NCI-H2171 (cell line): ENCODE data around the gene CLEC2A.

Experiments
- DNase-seq: peaks from one replicate; lab custom pipeline; 2025; lab: John Stamatoyannopoulos, UW

CLEC2A gene

DNA sequence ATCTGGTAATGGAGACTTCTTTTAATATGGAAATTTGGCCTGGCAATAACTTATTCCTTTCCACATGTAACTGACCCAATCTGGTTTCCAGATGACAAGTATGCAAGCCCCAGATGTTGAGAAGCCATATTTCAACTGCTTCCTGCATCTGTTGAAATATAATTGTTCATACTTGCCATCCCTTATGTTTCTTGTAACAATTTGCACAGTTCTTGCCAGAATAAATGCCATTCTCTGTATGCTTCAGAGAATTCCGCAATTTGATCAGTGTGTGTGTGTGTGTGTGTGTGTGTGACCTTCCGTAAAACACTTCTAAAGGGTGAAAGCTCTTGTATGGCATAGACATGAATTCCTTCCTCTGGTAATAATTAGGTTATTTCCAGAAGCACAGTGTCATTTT is 1.8 kb upstream of the CLEC2A start:
- DNase-seq: no peak

DNA sequence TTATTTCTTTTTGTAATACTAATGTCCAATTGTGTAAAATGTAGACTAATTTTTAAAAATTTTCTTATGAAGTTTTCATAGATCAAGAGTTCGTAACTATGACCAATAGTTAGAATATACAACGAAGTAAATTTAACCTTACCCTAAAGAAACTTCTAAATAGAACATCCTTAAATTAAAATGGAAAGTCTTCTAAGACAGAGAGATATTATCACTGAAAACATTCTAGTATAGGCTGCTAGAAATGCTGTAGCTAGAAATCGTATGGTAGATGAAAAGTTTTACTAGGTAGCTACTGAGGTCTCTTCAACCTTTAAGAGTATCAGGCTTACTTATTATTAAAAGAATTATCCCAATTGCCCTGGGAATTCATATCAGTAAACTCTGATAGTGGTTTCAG is 925 bp downstream of the CLEC2A start:
- DNase-seq: no peak

DNA sequence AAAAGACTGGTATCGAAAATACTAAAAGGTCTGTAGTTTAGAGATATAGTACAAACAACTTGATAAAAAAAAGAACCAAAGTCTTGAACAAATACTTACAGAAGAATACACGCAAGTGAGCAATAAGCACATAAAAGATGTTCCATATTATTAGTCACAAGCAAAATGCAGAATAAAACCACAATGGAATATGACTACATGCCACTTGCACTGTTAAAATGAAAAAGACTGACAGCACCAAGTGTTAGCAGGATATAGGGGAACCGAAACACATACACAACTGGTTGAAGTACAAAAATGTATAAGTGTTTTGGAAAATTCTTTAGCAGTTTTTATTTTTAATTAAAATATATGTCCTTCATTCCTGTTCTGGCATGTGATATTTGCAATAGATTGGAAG is 3.6 kb downstream of the CLEC2A start:
- DNase-seq: no peak

DNA sequence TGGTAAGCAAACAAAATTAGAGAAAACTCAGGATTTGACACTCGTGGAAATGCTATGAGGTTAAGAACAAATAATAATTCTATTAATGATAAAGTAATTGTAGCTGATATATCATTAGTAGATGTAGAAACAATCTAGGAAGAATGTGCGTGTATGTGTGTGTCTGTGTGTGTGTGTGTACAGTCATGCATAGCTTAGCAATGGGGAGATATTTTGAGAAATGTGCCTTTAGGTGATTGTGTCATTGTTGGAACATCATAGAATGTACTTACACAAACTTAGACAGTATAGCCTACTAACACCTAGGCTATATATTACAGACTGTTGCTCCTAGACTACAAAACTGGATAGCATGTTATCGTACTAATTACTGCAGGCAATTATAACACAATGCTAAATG is 5.3 kb downstream of the CLEC2A start:
- no peak for DNase-seq

DNA sequence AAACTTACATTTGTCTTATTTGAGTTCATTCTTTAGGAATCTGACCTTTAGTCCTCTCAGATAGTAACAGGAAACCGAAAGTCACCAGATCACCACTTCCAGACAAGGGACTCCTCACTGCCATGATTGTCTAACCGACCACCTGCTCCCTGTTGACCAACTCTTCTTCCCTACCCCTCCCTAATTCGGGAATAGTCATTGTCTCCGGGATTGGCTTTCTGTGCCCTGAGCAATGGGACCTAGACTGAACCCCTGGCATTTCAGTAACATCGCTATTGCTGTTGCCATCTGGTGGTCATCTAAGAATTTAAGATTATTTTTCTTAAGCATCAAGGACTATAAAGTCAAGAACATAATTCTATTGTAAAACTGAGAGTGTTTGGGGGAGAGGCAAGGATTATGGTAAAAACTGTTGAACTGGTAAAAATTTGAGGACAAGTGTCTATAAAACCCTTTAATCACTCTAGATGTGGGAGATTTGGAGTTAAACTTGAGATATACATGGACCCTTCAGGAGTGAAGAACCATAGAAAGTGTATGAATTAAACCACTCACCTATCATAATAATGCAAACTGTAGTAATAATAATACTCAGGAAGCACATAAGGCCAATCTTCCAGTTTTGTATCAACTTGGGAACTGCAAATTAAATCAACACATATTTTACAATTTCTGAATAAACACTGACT is 6.3 kb downstream of the CLEC2A start:
- DNase-seq: no peak

DNA sequence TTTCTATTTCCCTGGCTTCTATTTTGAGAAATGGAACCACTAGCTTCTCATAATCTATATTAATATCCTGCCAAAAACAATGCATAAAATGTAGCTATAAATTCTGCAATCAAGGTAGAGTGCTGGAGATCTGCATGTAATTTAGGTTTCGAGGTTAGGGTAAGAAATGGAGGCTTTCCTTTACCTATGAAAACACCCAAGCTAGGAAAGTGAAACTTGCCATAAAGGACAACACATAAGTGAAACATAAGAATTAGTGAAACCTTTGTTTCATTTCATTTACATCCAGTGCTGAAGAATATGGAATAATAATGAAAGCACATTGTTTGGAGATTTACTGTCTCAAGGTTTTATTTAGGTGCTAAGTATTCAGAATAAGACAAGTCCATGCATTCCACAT is 9.7 kb downstream of the CLEC2A start:
- no peak for DNase-seq

DNA sequence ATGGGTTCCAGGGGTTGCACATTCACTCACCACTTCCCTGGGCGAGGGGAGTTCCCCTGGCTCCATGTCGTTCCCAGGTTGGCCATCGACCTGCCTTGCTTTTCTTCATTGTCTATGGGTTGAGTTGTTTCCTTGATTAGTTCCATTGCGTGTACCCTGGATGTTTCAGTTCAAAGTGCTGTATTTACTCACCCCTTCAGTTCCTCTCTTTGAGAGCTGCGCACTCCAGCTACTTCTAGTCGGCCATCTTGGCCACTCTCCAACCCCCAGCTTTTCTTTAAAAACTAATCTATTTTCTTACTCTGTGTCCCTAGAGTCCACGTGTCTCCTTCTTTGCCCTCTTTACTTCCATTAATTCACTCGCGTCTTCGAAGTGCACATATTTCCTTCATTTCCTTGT is 11.7 kb downstream of the CLEC2A start:
- no peak for DNase-seq

DNA sequence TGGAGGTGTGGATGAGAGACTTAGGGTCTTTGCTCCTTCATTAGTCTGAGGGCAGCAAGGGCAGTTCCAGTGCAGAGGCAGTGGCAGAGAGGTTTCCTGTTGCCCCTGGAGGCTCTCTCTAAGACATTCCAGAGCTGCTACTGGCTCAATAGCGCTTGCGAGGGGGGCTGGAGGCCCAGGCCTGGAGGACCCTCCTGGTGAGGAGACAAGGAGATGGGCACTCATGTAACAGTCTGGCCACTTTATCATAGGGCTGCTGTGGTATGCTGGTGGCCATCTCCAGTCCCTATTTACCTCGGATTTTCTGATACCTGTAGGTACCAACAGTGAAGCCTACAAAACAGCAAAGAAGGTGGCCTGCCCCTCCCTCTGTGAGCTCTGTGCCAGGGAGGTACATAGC is 12.7 kb downstream of the CLEC2A start:
- no peak for DNase-seq

DNA sequence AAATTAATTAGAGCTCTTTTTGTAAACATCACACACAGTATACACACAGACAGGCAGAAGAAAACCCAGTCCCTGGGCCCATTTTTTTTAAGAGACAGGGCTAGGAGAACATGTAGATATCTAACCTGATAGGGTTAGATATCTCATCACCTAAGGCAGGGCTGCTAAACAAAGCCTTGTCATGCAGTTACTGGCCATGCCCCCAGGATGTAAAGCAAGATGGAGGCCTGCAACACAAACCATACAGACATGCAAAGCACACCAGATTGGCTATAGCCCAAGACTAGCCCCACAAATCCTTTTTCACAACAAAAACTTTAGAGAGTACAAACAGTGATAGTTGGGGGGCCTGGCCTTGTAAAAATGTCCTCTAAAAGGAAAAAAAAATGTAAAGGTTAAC is 20.5 kb downstream of the CLEC2A start:
- no peak for DNase-seq

DNA sequence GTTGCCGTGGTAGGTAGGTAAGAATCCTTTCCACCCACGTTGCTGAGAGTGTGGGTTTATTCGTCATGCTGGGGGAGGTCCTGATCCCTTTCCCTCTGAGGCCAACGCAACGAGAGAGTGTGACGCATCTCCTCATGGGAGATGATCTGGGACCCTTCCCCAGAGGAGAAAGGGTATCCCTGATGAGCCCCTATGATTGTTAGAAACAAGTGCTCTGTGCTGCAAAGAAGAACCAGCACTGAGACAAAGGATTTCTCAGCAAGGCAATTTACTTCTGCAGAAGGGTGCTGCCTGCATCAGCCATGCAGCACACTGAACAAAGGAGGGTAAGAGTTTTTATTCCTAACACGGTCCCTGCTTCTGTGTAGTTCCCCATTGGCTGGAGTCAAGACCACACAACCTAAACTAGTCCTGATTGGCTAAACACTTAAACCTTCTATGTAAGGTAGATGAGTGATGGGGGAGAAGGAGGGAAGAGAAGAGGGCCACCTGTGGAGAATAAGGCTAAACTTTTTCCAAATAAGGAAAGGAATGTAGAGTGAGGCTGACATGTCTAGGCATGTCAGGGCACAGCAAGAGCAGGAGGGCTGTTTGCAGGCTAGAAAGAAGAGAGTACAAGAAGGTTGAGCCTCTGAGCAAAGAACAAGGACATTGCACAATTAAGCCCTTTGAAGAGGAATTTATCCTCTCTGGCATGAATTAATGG is 21.3 kb downstream of the CLEC2A start:
- no peak for DNase-seq

DNA sequence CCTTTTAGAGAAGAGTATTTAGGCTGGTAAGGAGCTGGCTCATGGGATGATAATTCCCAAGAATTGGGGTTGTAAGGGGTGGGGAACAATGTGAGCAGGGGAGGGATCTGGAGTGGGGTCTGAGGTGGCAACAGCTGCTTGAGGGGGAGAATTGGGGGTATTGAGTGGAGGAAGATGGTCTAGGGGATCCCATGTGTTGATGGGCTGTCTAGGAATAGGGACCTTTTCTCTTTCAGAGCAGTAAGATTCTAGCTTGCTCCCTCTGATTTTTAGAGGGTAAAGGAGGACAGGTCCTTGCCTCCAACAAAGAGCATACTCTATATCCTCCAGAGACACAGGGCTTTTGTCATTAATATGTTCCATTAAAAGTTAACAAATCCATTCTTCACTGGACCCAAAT is 22.4 kb downstream of the CLEC2A start:
- no peak for DNase-seq

DNA sequence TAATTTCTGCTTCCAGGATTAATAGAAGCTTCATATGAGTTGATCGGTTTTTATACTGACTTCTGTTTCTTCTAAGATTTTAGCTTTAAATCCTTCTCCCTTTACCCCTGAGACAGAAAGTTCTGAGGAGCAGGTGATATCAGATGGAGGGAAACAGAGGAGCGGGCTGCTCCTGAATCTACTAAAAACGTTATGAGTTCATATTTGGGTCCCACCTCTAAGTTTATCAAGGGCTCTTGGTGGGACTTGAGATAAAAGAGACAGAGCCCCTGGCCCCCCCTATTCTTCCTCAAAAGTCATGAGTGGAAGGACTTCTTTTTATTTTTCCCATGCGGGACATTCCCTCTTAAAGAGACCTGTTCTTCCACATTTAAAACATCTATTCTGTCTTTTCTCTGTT is 23.8 kb downstream of the CLEC2A start:
- no peak for DNase-seq

DNA sequence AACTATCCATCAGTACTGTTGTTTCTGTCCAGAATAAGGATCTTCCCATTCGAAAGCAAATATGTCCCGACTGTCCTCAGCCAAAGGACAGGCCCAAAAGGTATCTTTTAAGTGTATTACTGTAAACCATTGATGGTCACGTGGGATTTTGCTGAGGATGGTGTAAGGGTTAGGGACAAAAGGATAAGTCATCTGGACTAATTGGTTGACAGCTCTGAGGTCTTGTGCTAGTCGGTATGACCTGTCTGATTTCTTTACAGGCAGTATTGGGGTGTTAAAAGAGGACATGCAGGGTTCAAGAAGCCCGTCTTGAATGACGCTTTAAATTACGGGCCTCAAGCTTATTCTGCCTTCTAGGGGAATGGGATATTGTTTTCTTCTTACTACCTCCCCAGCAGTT is 24.4 kb downstream of the CLEC2A start:
- no peak for DNase-seq

DNA sequence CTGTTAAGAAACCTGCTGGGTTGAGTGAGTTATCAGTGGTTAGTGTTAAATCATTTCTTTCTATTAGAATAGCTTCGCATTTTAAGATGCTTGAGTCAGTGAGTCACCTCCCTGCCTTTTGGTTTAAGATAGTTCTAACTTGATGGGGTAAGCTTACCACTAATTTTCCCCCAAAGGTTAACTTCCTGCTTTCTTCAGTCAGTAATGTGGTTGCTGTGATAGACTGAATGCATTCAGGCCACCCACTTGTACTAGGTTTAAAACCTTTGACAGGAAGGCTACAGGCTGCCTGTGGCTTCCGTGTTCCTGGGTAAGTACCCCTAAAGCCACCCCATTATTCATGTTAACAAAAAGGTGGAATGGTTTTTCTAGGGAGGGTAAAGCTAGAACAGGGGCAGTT is 25.3 kb downstream of the CLEC2A start:
- DNase-seq: no peak

DNA sequence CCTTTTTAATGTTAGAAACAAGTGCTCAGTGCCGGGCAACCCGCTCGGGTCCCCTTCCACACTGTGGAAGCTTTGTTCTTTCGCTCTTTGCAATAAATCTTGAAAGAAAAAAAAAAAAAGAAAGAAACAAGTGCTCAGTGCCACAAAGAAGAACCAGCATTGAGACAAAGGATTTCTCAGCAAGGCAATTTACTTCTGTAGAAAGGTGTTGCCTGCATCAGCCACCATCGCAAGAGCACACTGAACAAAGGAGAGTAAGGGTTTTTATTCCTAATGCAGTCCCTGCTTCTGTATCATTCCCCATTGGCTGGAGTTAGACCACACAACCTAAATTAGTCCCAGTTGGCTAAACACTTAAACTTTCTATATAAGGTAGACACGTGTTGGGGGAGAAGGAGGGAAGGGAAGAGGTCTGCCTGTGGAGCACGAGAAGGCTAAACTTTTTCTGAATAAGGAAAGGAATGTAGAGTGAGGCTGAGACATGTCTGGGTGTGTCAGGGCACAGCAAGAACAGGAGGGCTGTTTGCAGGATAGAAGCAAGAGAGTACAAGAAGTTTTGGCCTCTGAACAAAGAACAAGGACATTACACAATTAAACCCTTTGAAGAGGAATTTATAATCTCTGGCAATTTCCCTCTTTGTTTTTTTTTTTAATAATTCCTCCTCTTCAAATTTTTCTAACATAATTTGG is 29.5 kb downstream of the CLEC2A start:
- DNase-seq: no peak

DNA sequence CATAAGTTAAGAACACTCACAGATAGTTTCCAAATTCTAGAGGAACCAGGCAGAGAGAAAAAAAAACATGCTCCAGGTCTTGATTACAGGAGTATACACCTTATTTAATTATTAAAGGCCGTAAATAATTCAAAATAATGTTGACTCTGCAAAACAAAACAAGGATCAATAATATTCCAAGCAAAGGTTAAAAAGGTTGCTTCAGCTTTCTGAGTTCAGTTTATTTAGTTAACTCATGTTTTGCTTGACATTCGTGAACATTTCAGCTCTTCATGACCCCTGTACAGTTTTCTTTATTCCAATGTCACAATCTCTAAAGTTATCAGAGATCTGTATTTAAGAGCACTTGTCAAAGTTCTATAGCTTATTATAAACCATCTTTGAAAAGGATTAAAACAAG is 31.2 kb downstream of the CLEC2A start:
- DNase-seq: no peak

DNA sequence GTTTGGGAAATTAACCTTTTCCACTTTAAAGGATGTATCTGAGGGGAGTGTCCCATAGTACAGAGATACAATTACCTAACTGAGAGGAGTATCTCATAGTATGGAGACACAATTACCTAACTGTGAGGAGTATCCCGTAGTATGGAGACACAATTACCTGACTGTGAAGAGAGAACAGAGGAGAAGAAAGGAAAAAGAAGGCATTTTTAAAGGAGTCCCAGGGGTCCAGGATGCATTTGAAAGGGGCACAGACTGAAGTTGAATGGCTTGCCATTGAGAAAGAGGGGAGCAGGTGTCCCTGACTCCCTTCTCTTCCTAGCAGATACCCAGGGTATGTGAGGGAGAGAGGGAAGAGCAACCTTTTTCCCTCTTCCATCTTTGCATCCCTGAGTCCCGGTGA is 33.0 kb downstream of the CLEC2A start:
- no peak for DNase-seq

DNA sequence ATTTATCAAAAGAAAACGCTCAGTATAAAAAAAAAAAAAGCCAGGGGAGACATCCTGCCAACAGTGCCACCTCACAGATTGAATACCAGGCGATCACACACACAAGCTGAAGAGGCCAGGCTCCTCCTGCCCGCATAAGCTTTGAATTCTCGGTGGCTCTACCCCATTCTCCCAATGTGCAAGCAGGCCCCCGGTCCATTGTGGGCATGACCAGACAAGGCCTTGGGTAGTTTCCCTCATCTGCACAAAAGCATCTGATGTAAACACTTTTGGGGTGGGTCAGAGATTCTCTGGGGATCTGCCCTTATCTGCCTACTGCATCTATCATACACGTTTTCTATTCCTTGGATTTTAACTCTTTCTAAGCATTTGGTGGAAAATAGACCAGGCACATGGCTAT is 34.6 kb downstream of the CLEC2A start:
- DNase-seq: no peak

DNA sequence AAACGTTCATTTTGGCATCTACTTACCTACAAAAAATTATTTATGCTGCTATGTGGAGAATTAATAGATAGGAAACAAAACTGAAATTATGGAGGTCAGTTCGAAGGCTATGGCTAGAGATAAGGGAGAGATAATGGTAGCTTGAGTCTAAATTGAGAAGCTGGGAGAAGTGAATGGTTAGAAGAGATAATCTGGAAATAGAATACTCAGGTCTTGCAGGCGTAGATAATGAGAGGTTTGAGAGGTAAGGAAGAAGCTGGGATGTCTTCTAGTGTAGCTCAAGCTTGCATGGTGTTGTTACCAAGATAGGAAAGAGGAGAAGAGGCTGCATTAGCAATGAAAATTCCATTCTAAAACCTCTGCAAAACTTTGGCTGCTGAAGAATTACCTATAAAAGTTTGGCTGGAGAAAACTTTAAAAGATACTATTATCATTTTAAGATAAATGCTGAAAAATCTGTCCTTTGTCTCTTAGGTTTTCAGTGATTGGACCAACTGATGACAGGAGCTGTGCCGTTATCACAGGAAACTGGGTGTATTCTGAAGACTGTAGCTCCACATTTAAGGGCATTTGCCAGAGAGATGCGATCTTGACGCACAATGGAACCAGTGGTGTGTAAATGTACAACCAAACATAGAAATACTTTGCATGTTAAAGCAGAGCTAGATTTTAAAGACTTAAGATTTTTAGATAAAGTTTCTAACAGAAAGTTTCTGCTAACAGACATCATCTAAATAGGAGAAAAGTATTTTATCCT is 36.8 kb downstream of the CLEC2A start:
- no peak for DNase-seq

DNA sequence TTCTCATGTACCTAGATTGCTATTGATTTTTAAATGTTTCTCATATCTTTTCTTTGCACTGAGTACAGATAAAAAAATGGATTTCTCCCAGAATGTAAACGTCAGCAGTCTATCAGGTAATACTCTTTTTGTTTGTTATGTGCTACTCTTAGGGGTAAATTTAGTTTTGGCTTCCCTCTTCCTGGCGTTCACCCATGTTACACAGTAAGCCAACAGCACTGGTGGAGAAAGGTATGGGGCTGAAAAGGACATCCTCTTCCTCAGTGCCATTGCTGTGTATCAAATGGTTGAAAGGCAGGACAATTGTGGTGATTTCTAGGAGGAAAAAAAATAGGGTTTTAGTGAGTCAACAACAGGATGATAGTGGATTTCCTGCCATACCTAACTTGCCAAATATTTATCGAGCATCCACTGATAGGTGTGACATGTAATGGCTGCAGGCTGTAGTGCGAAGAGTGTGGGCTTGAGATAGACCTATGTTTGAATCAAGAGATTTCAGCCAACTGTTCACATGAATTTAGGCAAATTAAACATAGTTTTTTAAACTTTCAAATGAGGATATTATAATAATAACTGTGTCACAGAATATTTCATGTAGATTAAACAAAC is 43.4 kb downstream of the CLEC2A start:
- DNase-seq: no peak

DNA sequence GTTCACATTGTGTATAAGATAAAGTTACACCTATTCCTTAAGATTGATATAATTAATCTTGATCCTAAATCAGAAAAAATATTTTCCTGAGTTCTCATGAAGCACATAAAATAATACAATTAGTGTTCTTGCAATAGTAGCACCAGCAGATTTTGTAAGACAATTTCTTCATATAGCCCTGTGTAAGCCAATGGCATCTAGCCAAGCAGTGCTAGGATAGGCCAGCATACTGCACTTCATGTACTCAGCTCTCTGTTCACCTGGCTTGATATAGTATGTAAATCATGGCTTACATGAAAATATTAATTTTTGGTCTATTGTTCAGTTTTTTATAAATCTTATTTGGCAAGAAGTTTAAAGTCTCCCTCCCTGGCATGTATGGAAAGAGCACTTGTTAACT is 49.0 kb downstream of the CLEC2A start:
- no peak for DNase-seq

DNA sequence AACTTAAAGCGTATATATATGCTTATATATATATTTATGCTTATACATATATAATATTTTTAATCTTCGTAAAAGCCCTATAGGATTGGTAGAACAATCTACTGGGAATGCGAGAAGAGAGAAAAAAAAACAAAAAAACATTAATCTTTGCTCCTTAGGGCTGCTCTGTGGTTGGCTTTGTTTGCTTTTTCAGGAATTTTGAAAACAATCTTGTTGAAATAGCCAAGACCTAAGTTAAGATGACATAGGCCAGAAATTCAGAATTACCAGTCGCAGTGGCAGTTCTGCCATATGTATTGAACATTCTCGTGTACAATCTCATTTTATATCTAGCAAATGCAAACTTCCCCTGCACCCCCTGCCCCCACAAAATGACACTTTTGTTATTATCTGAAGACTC is 50.2 kb downstream of the CLEC2A start:
- DNase-seq: no peak
